ENCODE measurements around the gene TBL2.

DNA sequence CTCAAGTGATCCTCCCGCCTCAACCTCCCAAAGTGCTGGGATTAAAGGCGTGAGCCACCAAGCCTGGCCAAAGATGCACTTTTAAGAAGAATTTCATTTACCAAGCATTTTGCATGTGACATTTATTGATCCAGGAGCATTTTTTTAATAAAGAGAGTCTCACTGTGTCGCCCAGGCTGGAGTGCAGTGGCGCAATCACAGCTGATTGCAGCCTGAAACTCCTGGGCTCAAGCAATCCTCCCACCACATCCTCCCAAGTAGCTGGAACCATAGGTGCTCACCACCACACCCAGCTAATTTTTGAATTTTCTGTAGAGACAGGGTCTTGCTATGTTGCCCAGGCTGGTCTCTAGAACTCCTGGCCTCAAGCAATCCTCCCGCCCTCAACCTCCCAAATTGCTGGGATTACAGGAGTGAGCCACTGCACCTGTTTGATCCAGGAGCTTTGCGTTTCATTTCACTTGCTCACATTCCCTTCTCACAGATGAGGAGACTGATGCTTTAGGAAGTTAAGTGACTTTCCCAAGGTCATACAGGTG, 4.4 kb upstream of the TBL2 start:
- TF ChIP-seq POLR2A (IDR thresholded peaks at IDR 0.05), result no peak
- TF ChIP-seq, protein P1, sequence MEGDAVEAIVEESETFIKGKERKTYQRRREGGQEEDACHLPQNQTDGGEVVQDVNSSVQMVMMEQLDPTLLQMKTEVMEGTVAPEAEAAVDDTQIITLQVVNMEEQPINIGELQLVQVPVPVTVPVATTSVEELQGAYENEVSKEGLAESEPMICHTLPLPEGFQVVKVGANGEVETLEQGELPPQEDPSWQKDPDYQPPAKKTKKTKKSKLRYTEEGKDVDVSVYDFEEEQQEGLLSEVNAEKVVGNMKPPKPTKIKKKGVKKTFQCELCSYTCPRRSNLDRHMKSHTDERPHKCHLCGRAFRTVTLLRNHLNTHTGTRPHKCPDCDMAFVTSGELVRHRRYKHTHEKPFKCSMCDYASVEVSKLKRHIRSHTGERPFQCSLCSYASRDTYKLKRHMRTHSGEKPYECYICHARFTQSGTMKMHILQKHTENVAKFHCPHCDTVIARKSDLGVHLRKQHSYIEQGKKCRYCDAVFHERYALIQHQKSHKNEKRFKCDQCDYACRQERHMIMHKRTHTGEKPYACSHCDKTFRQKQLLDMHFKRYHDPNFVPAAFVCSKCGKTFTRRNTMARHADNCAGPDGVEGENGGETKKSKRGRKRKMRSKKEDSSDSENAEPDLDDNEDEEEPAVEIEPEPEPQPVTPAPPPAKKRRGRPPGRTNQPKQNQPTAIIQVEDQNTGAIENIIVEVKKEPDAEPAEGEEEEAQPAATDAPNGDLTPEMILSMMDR (IDR thresholded peaks at IDR 0.05), result no peak
